Mucosa of descending colon (tissue), 3 donors: Measurements from ENCODE around the gene PDF. TPM values are rescaled to one million over a fixed set of nuclear protein-coding genes. Genes with fewer than 3 reads are reported as not detected.
A peak's percentile ranks its signal among the peaks of the same experiment; 100 is the strongest.

Source experiments
- ATAC-seq: fragments of 200-7000 bp; cut with Tn5 transposase; one replicate; pipeline ENCODE4 v1.9.1; 2020; ENCODE audit warnings: mild to moderate bottlenecking, moderate library complexity
- DNase-seq, 3 donors: peaks; one replicate each; pipeline ENCODE4 v3.0.0-alpha.2; 2020
- H3K36me3 ChIP-seq: fragments of 200-600 bp; one replicate; pipeline ENCODE4 v1.8.0; 2021; ENCODE audit warnings: low read depth, mild to moderate bottlenecking
- H3K4me1 ChIP-seq: fragments of 200-600 bp; one replicate; pipeline ENCODE4 v1.8.0; 2021; ENCODE audit warnings: low read depth, mild to moderate bottlenecking
- H3K4me3 ChIP-seq: fragments of 200-600 bp; one replicate; pipeline ENCODE4 v1.8.0; 2021; ENCODE audit warnings: mild to moderate bottlenecking
- H3K9me3 ChIP-seq: fragments of 200-600 bp; one replicate; pipeline ENCODE4 v1.8.0; 2021; ENCODE audit warnings: mild to moderate bottlenecking
- intact Hi-C, 2 donors: fragments of 100-400 bp; cut with DNase I in 1 of 2; cut with micrococcal nuclease in 1 of 2; formaldehyde crosslinking; loops; one replicate each; pipeline versions ENCODE4 v1.11.0 to v1.11.1; 2022; cut with DNase I, micrococcal nuclease
- total RNA-seq, 3 donors: library from RNA; stranded (reverse); fragmentation: NEBNext Ultra II Directional in 2 of 3; extraction: Animal tissue kit (Norgen Biotek cat#: 25700) in 2 of 3; gene quantifications; one replicate each; pipeline versions ENCODE4 v1.2.1 to v1.2.4, GENCODE V29; 2021 to 2023
- TF ChIP-seq, protein P1 (sequence below): fragments of 200-600 bp; IDR thresholded peaks from one replicate; pipeline ENCODE4 v1.8.0; 2022; ENCODE audit warnings: antibody characterized with exemption, mild to moderate bottlenecking
- donor health status: DM: no; HTN: no; CAD: no; lungs with moderate emphysema.
- donor health status: DM: no; HTN: no; CAD: no.
- donor health status: DM: no; HTN: yes; CAD: no.

Gene PDF
- total RNA-seq, 3 donors from 2014 or later = 9.0 to 14.8 (median 10.0) TPM

DNA sequence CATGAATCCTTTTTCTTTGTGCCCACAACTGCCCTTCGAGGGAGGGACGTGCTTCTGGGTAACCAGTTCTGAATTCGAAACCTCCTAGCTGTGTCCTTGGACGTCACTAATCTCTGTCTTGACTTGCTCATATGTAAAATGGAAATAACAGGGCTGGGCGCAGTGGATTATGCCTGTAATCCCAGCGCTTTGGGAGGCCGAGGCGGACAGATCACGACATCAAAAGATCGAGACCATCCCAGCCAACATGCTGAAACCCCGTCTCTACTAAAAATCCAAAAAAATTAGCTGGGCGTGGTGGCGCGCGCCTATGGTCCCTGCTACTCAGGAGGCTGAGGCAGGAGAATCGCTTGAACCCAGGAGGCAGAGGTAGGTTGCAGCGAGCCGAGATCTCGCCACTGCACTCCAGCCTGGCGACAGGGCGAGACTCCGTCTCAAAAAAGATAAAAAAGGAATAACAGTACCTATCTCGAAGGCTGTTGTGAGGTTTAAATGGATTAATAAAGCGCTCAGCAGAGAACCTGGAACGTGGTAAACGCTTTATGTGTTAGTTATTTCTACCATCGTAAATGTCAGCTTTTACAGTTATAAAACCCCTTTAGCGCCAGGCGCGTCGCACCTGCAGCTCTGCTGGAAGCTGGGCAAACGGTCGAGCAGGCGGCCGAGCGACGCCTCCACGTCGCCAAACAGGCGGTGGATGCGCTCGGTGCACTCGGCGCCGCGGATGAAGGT lies 8.3 kb upstream of the PDF start:
- Histone ChIP-seq H3K9me3 (no peaks in the 10 kb centered on the region), H3K36me3 (no peaks in the 10 kb centered on the region), H3K4me3 (peak overlapping the region; percentile 92), H3K4me1 (peaks cover 23% of the 10 kb centered on the region)
- DNase-seq (peak in 1 of 3 donors; percentile 61), ATAC-seq (peak; percentile 0)
- TF ChIP-seq, protein P1, sequence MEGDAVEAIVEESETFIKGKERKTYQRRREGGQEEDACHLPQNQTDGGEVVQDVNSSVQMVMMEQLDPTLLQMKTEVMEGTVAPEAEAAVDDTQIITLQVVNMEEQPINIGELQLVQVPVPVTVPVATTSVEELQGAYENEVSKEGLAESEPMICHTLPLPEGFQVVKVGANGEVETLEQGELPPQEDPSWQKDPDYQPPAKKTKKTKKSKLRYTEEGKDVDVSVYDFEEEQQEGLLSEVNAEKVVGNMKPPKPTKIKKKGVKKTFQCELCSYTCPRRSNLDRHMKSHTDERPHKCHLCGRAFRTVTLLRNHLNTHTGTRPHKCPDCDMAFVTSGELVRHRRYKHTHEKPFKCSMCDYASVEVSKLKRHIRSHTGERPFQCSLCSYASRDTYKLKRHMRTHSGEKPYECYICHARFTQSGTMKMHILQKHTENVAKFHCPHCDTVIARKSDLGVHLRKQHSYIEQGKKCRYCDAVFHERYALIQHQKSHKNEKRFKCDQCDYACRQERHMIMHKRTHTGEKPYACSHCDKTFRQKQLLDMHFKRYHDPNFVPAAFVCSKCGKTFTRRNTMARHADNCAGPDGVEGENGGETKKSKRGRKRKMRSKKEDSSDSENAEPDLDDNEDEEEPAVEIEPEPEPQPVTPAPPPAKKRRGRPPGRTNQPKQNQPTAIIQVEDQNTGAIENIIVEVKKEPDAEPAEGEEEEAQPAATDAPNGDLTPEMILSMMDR = no peak
- intact Hi-C loops = no loop called here

DNA sequence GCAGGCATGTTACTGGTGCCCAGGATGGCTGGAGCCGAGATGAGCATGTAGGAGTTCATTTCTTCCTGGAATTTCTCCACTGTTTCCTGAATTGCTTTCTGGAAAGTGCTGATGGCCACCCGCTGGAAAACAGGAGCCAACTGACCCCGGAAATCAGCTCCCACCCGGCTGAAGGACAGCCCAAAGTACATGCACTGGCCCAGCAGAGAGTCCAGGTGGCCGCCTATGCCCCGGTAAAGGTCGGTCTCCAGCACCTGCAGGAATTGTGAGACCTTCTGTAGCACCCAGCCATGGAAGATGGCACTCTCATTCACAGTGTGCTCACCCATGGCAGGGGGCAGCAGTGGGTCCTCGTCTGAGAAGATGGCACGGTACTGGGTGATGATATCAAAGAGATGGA lies 4.3 kb upstream of the PDF start:
- TF ChIP-seq, protein P1 = no peak
- Histone ChIP-seq H3K36me3 (no peaks in the 10 kb centered on the region), H3K4me1 (peaks cover 21% of the 10 kb centered on the region), H3K4me3 (no peak overlapping the region), H3K9me3 (no peaks in the 10 kb centered on the region)
- no peak for DNase-seq
- intact Hi-C loops = no loop called here
- no peak for ATAC-seq

DNA sequence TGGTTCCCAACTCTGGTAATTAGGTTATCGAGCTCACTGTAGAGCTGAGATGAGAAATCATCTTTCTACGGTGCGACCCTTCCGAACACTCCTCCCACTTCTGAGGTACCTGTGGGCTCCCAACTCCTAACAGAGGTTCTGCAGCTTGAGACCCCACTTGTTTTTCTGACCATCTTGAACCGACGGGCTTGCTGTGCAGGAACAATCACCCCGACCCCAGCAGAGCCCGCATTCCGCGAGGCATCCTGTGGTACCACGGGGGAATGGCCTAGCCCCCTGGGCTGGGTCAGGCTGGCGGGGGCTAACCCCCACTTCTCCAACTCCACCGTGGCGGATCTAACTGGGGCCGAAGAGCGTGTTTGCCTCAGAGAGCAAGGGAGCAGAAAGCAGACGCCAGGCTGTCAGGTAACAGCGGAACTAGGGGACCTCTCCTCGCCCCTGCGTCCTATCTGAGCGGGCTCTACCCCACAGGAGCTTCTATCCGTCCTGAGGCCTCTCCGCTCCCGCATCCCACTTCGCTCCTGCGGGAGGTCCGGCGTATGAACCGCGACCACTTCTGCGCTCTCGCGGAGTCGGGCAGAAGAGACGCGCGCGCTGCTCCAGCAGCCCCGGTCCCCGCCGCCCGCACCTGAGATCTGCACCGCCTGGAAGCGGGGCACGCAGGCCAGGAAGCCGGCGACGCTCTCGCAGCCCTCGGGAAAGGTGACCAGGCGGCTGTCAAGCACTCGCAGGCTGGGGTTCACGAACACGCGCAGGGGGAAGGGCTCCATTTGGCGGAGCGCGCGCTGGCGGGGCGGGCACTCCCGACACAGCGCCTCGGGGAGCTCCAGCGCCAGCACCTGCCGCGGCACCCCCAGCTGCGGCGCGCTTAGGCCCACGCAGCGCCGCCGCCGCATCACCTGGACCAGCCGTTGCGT lies 761 bp downstream of the PDF start:
- ATAC-seq = peak; percentile 63
- intact Hi-C loops = no loop called here
- peaks cover 46% of the 10 kb centered on the region for H3K4me1 ChIP-seq
- H3K36me3 ChIP-seq = no peaks in the 10 kb centered on the region
- TF ChIP-seq, protein P1 = no peak
- H3K9me3 ChIP-seq = no peaks in the 10 kb centered on the region
- peak overlapping the region; percentile 84 for H3K4me3 ChIP-seq
- DNase-seq = peak in 2 of 3 donors; percentile 36 to 73

DNA sequence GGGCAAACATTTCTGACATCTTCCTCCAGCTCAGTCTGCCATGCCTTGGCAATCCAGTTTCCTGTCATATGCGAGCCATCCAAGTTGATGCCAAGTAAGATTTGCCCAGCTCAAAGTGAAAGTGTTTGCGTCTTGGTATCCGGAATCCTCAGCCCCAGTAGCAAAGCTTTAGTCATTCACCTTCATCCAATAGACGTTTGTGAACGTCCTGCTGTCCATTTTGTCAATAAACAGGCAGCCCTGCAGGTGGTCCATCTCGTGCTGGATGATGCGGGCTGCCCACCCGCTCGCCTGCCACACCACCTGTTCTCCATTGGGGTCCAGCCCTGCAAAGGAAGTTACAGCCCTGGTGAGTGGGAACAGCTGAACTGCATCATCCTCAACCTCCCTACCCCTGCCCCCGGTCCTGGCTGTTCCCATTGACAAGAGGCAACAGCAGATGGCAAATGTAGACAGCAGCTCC lies 1.5 kb downstream of the PDF start:
- DNase-seq (peak in 1 of 3 donors; percentile 36), ATAC-seq (no peak)
- peaks cover 53% of the 10 kb centered on the region for H3K4me1 ChIP-seq
- intact Hi-C loops = no loop called here
- no peak overlapping the region for H3K4me3 ChIP-seq
- H3K9me3 ChIP-seq = no peaks in the 10 kb centered on the region
- TF ChIP-seq, protein P1 = no peak
- H3K36me3 ChIP-seq = peaks cover 2% of the 10 kb centered on the region

DNA sequence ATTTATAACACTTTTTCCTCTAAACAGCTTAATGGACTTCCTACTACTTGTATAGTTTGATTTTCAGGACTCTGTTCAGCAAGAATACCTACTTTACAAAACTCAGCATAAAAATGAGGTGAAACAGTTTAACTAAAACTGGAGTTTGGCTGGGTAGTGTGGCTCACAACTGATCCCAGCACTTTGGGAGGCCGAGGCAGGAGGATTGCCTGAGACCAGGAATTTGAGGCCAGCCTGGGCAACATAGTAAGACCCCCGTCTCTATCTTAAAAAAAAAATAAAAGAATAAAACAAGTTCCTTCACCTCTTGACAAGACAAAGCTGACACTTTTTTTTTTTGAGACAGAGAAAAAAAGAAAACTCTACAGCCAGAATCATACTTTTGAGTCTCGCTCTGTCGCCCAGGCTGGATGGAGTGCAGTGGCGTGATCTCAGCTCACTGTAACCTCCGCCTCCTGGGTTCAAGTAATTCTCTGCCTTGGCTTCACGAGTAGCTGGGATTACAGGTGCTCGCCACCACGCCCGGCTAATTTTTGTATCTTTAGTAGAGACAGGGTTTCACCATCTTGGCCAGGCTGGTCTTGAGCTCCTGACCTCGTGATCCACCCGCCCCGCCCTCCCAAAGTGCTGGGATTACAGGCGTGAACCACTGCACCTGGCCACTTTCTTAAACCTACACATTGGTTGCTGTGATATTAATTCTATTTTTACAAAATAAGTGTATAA lies 2.6 kb downstream of the PDF start:
- TF ChIP-seq, protein P1 = no peak
- H3K4me1 ChIP-seq = peaks cover 54% of the 10 kb centered on the region
- H3K4me3 ChIP-seq = no peak overlapping the region
- peaks cover 3% of the 10 kb centered on the region for H3K36me3 ChIP-seq
- ATAC-seq = no peak
- H3K9me3 ChIP-seq = no peaks in the 10 kb centered on the region
- intact Hi-C loops = no loop called here
- DNase-seq = no peak
